Left ventricle myocardium inferior (tissue), 1 donor: Measurements from ENCODE around the gene KLHL6. TPM values are rescaled to one million over a fixed set of nuclear protein-coding genes. Genes with fewer than 3 reads are reported as not detected.

ENCODE experiments used
- DNase-seq: peaks from one replicate; pipeline ENCODE4 v3.0.0-alpha.2; 2020
- H3K27ac ChIP-seq: fragments of 200-600 bp; replicated peaks from 2 replicates; pipeline ENCODE4 v1.8.0; 2021
- H3K27me3 ChIP-seq: fragments of 200-600 bp; 2 replicates; pipeline ENCODE4 v1.8.0; 2021; ENCODE audit warnings: low read depth
- H3K36me3 ChIP-seq: fragments of 200-600 bp; 2 replicates; pipeline ENCODE4 v1.8.0; 2021
- H3K4me1 ChIP-seq: fragments of 200-600 bp; 2 replicates; pipeline ENCODE4 v1.8.0; 2021
- H3K4me3 ChIP-seq: fragments of 200-600 bp; 2 replicates; pipeline ENCODE4 v1.8.0; 2021; ENCODE audit warnings: mild to moderate bottlenecking, moderate library complexity
- H3K9me3 ChIP-seq: fragments of 200-600 bp; replicated peaks from 2 replicates; pipeline ENCODE4 v1.8.0; 2021
- CTCF ChIP-seq: fragments of 200-600 bp; IDR thresholded peaks from 2 replicates; pipeline ENCODE4 v1.8.0; 2021; ENCODE audit warnings: antibody characterized with exemption, mild to moderate bottlenecking, borderline replicate concordance
- intact Hi-C: fragments of 100-400 bp; cut with micrococcal nuclease; formaldehyde crosslinking; loops from one replicate; pipeline ENCODE4 v1.11.0; 2022
- total RNA-seq: library from RNA; stranded (reverse); fragmentation: NEBNext Ultra II Directional; extraction: Animal tissue kit (Norgen Biotek cat#: 25700); gene quantifications from one replicate; pipeline ENCODE4 v1.2.1, GENCODE V29; 2021
- donor health status: DM: no; HTN: yes; CAD: no; lungs with severe emphysema.

Gene KLHL6
- total RNA-seq, 1 donor from 2014 or later: 0.69 TPM

- no peak for DNase-seq
- H3K9me3 ChIP-seq: peaks cover 6% of the 10 kb centered on the region
- no peak overlapping the region for H3K27ac ChIP-seq
- H3K27me3 ChIP-seq: no peaks in the 10 kb centered on the region
- no peak overlapping the region for H3K4me3 ChIP-seq
- TF ChIP-seq CTCF: no peak
- no peaks in the 10 kb centered on the region for H3K36me3 ChIP-seq
- intact Hi-C loops: no loop called here
- H3K4me1 ChIP-seq: peaks cover 8% of the 10 kb centered on the region
These were observed 63.3 kb downstream of the KLHL6 start for GRCh38 chr3:183491923-183492848.

GRCh38 chr3:183491109-183491922 lies 64.2 kb downstream of the KLHL6 start:
- peaks cover 6% of the 10 kb centered on the region for H3K9me3 ChIP-seq
- peaks cover 8% of the 10 kb centered on the region for H3K4me1 ChIP-seq
- H3K4me3 ChIP-seq: no peak overlapping the region
- no peaks in the 10 kb centered on the region for H3K36me3 ChIP-seq
- intact Hi-C loops: no loop called here
- no peak overlapping the region for H3K27ac ChIP-seq
- TF ChIP-seq CTCF: no peak
- no peak for DNase-seq
- no peaks in the 10 kb centered on the region for H3K27me3 ChIP-seq

- peaks cover 8% of the 10 kb centered on the region for H3K4me1 ChIP-seq
- DNase-seq: no peak
- no peak for TF ChIP-seq CTCF
- no peaks in the 10 kb centered on the region for H3K27me3 ChIP-seq
- peaks cover 2% of the 10 kb centered on the region for H3K9me3 ChIP-seq
- H3K36me3 ChIP-seq: no peaks in the 10 kb centered on the region
- no peak overlapping the region for H3K4me3 ChIP-seq
- no peak overlapping the region for H3K27ac ChIP-seq
- intact Hi-C loops: no loop called here
These were observed 64.9 kb downstream of the KLHL6 start for GRCh38 chr3:183490653-183491052.

- Histone ChIP-seq H3K36me3 (no peaks in the 10 kb centered on the region), H3K27ac (no peak overlapping the region), H3K9me3 (no peaks in the 10 kb centered on the region), H3K27me3 (no peaks in the 10 kb centered on the region), H3K4me3 (no peak overlapping the region), H3K4me1 (peaks cover 8% of the 10 kb centered on the region)
- intact Hi-C loops: no loop called here
- no peak for DNase-seq
- TF ChIP-seq CTCF: no peak
These were observed 65.3 kb downstream of the KLHL6 start for GRCh38 chr3:183490211-183490601.

- Histone ChIP-seq H3K9me3 (no peaks in the 10 kb centered on the region), H3K4me3 (no peak overlapping the region), H3K27ac (no peak overlapping the region), H3K36me3 (no peaks in the 10 kb centered on the region), H3K27me3 (no peaks in the 10 kb centered on the region), H3K4me1 (peaks cover 8% of the 10 kb centered on the region)
- no peak for TF ChIP-seq CTCF
- DNase-seq: no peak
- intact Hi-C loops: no loop called here
These were observed 65.9 kb downstream of the KLHL6 start for GRCh38 chr3:183489455-183490210.
